Retinal pigment epithelial cell (primary cell): ENCODE measurements around the gene FOXB1.

ENCODE experiments used
- DNase-seq: peaks from one replicate; pipeline ENCODE4 v3.0.0-alpha.2; 2010; ENCODE audit warnings: low read depth
- H3K4me3 ChIP-seq: 2 replicates; pipeline ENCODE4 v1.5.1; 2011; ENCODE audit warnings: mild to moderate bottlenecking, low read length, control low read depth, moderate library complexity
- CTCF ChIP-seq: conservative IDR thresholded peaks from 2 replicates; pipeline ENCODE4 v1.5.1; 2011; ENCODE audit warnings: low read depth, low read length, control low read depth, inconsistent platforms

Gene FOXB1

DNA sequence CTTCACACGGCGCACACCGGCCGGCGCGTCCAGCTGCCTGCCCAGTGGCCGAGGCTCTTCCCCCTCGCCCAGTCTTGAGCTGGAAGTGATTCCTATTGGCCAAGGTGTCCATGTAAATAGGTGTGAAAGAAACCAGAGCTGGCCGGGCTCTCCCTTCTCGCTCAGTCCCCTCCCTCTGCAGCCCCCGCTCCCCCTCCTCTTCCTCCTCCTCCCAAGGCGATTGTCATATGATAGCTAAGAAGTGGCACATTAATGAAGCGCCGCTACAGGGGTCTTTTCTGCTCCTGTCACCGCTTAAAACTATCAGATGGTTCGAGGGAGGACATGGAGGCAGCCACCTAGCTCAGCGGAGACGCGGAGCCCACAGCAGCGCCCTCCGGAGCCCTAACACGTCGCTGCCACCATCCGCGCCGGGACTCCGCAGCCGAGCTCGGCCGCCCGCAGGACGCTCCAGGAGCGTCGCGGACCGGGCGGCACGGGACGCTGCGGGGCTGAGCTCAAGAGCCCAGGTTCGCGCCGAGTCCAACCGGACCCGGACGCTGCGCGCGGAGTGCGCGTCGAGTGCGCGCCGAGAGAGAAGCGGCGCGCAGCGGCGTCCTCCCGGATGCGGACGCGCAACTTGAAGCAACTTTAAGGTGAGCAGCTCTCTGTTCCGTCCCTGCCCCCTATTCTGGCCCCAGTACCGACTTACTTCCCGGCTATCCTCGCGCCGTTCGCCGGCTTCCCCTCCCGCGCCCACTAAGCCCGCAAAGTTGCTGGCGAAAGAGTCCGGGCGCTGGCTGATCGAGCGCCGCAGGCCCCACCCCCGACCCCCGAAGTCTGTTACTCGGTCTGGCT lies at the start of gene FOXB1:
FOXB1 (plus strand) TSS at position 303 of the 837 bp plus-strand sequence. CDS start 653 bp downstream, outside the sequence.
- DNase-seq, result no peak
- H3K4me3 ChIP-seq, result no peak within 1 kb of the TSS
- peak; percentile 5 for TF ChIP-seq CTCF

GRCh38 chr15:59958288-59958687 lies 45.8 kb upstream of the FOXB1 start:
- H3K4me3 ChIP-seq, result no peak overlapping the region
- TF ChIP-seq CTCF, result no peak
- no peak for DNase-seq

DNA sequence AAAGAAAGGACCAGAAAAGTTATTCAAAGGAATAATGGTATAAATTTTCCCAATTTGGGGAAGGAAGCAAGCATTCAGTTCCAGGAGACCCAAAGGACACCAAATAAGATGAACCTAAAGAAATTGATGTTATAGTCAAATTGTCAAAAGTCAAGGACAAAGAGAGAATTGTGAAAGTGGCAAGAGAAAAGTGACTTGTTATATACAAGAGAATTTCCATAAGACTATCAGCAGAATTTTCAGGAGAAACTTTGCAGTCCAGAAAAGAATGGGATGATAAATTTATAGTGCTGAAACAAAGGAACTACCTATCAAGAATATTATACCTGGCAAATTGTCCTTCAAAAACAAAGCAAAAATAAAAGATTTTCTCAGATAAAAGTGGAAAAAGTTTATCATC lies 43.8 kb upstream of the FOXB1 start:
- no peak for TF ChIP-seq CTCF
- DNase-seq, result no peak

GRCh38 chr15:59963322-59963721 lies 40.8 kb upstream of the FOXB1 start:
- no peak for TF ChIP-seq CTCF
- no peak for DNase-seq
- no peak overlapping the region for H3K4me3 ChIP-seq

More for the DNA sequence above, 43.8 kb upstream of the FOXB1 start:
- no peak overlapping the region for H3K4me3 ChIP-seq

GRCh38 chr15:59963925-59964324 lies 40.2 kb upstream of the FOXB1 start:
- TF ChIP-seq CTCF, result no peak
- no peak for DNase-seq
- no peak overlapping the region for H3K4me3 ChIP-seq

DNA sequence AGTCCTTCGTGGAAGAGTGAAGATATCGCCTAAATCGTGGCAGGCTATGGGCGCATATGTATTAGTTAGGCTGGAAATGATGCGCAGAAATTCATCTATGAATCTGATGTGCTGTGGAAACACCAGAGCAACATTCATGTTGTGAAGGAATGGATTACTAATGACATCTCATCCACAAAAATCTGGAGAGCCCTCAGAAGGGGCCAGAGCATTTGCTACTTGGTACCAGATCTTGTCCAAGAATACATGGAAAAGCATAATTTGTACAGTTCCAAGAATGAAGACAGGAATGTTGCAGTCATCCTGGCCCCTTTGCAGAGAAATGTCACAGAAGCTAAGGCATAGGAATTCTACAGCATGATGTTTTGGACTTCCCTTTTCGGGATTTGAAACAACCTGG lies 38.4 kb upstream of the FOXB1 start:
- DNase-seq, result no peak
- TF ChIP-seq CTCF, result no peak
- no peak overlapping the region for H3K4me3 ChIP-seq

DNA sequence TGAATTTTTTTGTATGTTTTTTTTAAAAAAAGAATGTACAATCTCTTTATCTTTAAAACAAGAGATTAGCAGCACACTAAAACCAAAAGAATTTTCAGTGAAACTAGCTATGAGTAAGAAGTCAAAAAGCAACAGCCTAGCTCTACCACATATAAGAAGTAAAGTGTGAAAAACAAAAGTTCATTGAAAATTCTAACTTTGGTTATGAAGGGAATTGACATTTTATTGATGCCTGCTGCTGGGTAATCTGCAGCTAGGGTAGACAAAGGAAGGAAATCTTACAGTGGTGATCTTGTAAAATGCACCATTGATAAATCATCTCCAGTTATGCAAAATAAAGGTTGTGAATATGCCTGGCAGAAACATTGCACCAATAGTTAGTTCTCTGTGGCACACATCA lies 37.8 kb upstream of the FOXB1 start:
- no peak for DNase-seq
- no peak for TF ChIP-seq CTCF
- no peak overlapping the region for H3K4me3 ChIP-seq
